ENCODE data around the gene PYROXD2. TPM values are rescaled to one million over a fixed set of nuclear protein-coding genes. Genes with fewer than 3 reads are reported as not detected.

Gene PYROXD2
- total and polyA plus RNA-seq, 2 of the 8 experiments (the other 6 are each of a cell fraction or from before 2014, with no cell fraction given): 3.2 to 5.4 TPM

DNA sequence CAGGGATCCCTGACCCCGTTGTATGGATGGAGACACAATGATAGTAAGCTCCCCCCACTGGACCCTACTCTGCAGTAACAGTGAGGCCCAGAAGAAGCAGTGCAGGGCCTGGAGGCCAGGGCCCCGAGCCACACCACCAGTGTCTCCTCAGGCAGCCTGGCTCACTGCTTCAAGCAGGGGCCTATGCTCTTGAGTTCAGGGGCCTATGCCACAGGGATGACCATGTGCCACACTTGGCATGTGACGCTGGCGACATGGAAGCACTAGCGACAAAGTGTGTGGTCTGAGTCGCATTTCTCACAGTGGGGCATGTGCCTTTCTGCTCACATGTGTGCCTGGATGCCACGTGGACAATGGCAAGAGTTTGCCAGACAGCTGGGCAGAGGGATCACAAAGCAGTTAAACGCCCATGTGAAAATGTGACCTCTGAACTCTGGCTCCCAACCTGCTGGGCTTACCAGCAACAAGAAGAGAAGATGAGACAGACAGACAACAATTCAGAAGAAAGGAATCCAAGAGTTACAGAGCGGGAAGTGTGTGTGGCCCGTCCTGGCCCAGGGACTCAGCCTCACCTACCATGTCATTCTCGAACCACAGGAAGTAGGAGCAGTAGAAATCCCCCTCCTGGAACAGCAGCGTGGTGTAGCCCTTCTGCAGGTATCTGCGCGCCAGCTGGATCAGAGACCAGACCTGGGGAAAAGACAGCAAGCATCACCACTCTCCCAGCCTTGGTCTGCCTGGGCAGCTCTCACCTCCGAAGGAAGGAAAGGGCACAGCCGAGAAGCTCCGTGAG lies 4.7 kb upstream of the PYROXD2 start (continued):
- TF ChIP-seq CHD7 (IDR thresholded peaks at IDR 0.05; ENCODE audit: insufficient replicate concordance, low read length) (no peak), PHF8 (conservative IDR thresholded peaks at IDR 0.05; ENCODE audit: low read depth, low read length) (no peak), CREB1 (IDR thresholded peaks at IDR 0.05) (no peak), CTCF (IDR thresholded peaks at IDR 0.05; ENCODE audit: control extremely low read depth in 1 of 3, insufficient read depth in 1 of 3, low read depth in 1 of 3, low read length in 3 of 3) (no peak)

Measured in H1 (cell line).